Esophagus muscularis mucosa (tissue), 4 donors: ENCODE results near the gene TSSC4.

ENCODE experiments used
- EP300 ChIP-seq: sonication (generic); formaldehyde crosslinking; IDR thresholded peaks from one replicate; pipeline ENCODE4 v1.6.1; 2017; ENCODE audit warnings: antibody characterized with exemption
- POLR2A ChIP-seq: fragments of 450-650 bp; IDR thresholded peaks from one replicate; pipeline ENCODE4 v1.6.1; 2017; ENCODE audit warnings: antibody characterized with exemption, moderate library complexity, mild to moderate bottlenecking, low read depth
- TF ChIP-seq, protein P1 (sequence below), 3 experiments: fragments of 200-600 bp in 2 of 3; fragments of 450-650 bp in 1 of 3; sonication (generic) in 2 of 3; IDR thresholded peaks; one replicate each; pipeline ENCODE4 v1.5.1; 2017 to 2019; ENCODE audit warnings: antibody characterized with exemption in 3 of 3, mild to moderate bottlenecking in 2 of 3, moderate library complexity in 1 of 3

DNA sequence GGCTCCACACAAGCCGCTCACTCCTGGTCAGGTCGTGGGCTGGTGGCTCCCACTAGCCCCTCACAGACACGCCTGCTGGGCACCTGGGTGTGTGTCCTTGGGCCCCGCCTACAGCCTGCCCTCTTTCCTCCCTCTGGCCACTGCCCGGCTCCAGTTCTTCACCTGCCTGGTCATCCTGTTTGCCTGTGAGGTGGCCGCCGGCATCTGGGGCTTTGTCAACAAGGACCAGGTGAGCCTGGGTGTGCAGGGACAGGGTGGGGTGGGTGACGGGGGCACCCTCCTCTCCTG lies 5.8 kb upstream of the TSSC4 start:
- TF ChIP-seq EP300, result no peak
- TF ChIP-seq, protein P1, sequence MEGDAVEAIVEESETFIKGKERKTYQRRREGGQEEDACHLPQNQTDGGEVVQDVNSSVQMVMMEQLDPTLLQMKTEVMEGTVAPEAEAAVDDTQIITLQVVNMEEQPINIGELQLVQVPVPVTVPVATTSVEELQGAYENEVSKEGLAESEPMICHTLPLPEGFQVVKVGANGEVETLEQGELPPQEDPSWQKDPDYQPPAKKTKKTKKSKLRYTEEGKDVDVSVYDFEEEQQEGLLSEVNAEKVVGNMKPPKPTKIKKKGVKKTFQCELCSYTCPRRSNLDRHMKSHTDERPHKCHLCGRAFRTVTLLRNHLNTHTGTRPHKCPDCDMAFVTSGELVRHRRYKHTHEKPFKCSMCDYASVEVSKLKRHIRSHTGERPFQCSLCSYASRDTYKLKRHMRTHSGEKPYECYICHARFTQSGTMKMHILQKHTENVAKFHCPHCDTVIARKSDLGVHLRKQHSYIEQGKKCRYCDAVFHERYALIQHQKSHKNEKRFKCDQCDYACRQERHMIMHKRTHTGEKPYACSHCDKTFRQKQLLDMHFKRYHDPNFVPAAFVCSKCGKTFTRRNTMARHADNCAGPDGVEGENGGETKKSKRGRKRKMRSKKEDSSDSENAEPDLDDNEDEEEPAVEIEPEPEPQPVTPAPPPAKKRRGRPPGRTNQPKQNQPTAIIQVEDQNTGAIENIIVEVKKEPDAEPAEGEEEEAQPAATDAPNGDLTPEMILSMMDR (IDR thresholded peaks at IDR 0.05), result no peak
- TF ChIP-seq POLR2A, result no peak
